ENCODE measurements around the gene XPO5. TPM values are rescaled to one million over a fixed set of nuclear protein-coding genes. Genes with fewer than 3 reads are reported as not detected.

Gene XPO5
- total RNA-seq, 1 experiment from 2014 or later, result 86.4 TPM

DNA sequence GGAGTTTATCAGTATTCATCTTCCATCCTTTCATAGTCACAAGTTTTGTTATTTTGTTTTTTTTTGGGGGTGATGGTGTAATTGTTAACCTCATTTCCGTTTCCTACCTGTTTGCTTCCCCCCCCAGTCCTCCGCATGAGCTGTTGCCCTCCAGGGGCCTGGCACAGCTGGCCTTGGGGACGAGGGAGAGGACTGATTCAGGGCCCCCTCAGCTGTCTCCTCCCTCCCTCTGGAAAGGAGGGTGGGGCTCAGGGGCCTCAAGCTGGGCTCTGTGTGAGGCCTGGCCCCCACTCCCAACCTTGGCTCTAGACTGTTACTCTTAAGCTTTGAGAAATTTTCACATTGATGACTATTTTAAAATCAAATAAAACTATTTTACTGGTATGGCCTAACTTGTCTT, 69.7 kb downstream of the XPO5 start:
- TF ChIP-seq TCF7L2 (IDR thresholded peaks at IDR 0.05; ENCODE audit: low read depth, low read length), result no peak
- no peak for TF ChIP-seq REST (IDR thresholded peaks at IDR 0.05; ENCODE audit: insufficient read depth in 1 of 2, low read depth in 2 of 2, low read length in 1 of 2)
- TF ChIP-seq SIN3A (IDR thresholded peaks at IDR 0.05; ENCODE audit: borderline replicate concordance, insufficient read depth, low read depth, low read length), result no peak
- no peak for TF ChIP-seq POLR2AphosphoS5 (IDR thresholded peaks at IDR 0.05; ENCODE audit: low read depth, low read length)
- TF ChIP-seq, protein P1, sequence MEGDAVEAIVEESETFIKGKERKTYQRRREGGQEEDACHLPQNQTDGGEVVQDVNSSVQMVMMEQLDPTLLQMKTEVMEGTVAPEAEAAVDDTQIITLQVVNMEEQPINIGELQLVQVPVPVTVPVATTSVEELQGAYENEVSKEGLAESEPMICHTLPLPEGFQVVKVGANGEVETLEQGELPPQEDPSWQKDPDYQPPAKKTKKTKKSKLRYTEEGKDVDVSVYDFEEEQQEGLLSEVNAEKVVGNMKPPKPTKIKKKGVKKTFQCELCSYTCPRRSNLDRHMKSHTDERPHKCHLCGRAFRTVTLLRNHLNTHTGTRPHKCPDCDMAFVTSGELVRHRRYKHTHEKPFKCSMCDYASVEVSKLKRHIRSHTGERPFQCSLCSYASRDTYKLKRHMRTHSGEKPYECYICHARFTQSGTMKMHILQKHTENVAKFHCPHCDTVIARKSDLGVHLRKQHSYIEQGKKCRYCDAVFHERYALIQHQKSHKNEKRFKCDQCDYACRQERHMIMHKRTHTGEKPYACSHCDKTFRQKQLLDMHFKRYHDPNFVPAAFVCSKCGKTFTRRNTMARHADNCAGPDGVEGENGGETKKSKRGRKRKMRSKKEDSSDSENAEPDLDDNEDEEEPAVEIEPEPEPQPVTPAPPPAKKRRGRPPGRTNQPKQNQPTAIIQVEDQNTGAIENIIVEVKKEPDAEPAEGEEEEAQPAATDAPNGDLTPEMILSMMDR (IDR thresholded peaks at IDR 0.05), result no peak
- intact Hi-C loops (cut with micrococcal nuclease; ENCODE audit: unreplicated experiment), result loop anchor here (2.0 kb wide), 1 partner anchor 51 kb away; the partner anchor contains the start of gene DLK2
- ATAC-seq, result no peak

GRCh38 chr6:43505718-43506117, 70.1 kb downstream of the XPO5 start:
- Histone ChIP-seq H3K4me1 (ENCODE audit: control insufficient read depth, insufficient read depth, low read length) (peaks cover 11% of the 10 kb centered on the region), H3K27me3 (ENCODE audit: control insufficient read depth, insufficient read depth, low read length) (no peaks in the 10 kb centered on the region), H3K9me3 (ENCODE audit: control insufficient read depth, insufficient read depth, low read depth, low read length) (no peaks in the 10 kb centered on the region), H3K36me3 (ENCODE audit: control insufficient read depth, insufficient read depth, low read length) (no peaks in the 10 kb centered on the region), H3K4me3 (ENCODE audit: low read depth in 2 of 2, low read length in 2 of 2) (no peak overlapping the region), H3K27ac (ENCODE audit: low read length) (no peak overlapping the region)
- ATAC-seq, result no peak
- in situ Hi-C loops (cut with HindIII; ENCODE audit: low pct_unique_long_range_greater_than_20kb, low sequenced_read_pairs), result no loop called here
- no TSS peak for BruUV-seq (replicated peaks)
- no peak for TF ChIP-seq REST (IDR thresholded peaks at IDR 0.05; ENCODE audit: insufficient read depth in 1 of 2, low read depth in 2 of 2, low read length in 1 of 2)
- no peak for TF ChIP-seq POLR2AphosphoS5 (IDR thresholded peaks at IDR 0.05; ENCODE audit: low read depth, low read length)
- no peak for TF ChIP-seq TCF7L2 (IDR thresholded peaks at IDR 0.05; ENCODE audit: low read depth, low read length)
- no peak for TF ChIP-seq SIN3A (IDR thresholded peaks at IDR 0.05; ENCODE audit: borderline replicate concordance, insufficient read depth, low read depth, low read length)
- TF ChIP-seq, protein P1 (IDR thresholded peaks at IDR 0.05), result peak; percentile 29
- POLR2A ChIA-PET, result interaction anchor here (0.7 kb wide), 1 partner anchor 48 kb away, joined by 3 read pairs; no protein-coding TSS in a partner anchor
- intact Hi-C loops (cut with micrococcal nuclease; ENCODE audit: unreplicated experiment), result loop anchor here (2.0 kb wide), 1 partner anchor 51 kb away; the partner anchor contains the start of gene DLK2
- CTCF ChIA-PET, result interaction anchor here (0.6 to 1.9 kb wide), 4 partner anchors 28 to 354 kb away, joined by 3 to 16 read pairs (median 4); partner anchors contain the start of gene TJAP1
- DNase-seq (ENCODE audit: low read depth, low spot score), result no peak

More for the DNA sequence above, 69.7 kb downstream of the XPO5 start:
- Histone ChIP-seq H3K27me3 (ENCODE audit: control insufficient read depth, insufficient read depth, low read length) (no peaks in the 10 kb centered on the region), H3K4me3 (ENCODE audit: low read depth in 2 of 2, low read length in 2 of 2) (no peak overlapping the region), H3K9me3 (ENCODE audit: control insufficient read depth, insufficient read depth, low read depth, low read length) (no peaks in the 10 kb centered on the region), H3K27ac (ENCODE audit: low read length) (no peak overlapping the region), H3K36me3 (ENCODE audit: control insufficient read depth, insufficient read depth, low read length) (no peaks in the 10 kb centered on the region), H3K4me1 (ENCODE audit: control insufficient read depth, insufficient read depth, low read length) (peaks cover 14% of the 10 kb centered on the region)
- DNase-seq (ENCODE audit: low read depth, low spot score), result no peak
- BruUV-seq (replicated peaks), result TSS peak; percentile 66
- ChIA-PET POLR2A (interaction anchor here (0.7 kb wide), 1 partner anchor 49 kb away, joined by 3 read pairs; no protein-coding TSS in a partner anchor), CTCF (interaction anchor here (0.5 to 1.9 kb wide), 3 partner anchors 28 to 49 kb away, joined by 4 to 16 read pairs (median 6); partner anchors contain the start of gene TJAP1)
- in situ Hi-C loops (cut with HindIII; ENCODE audit: low pct_unique_long_range_greater_than_20kb, low sequenced_read_pairs), result no loop called here

Measured in Panc1 (cell line).